GM18498 (cell line): Measurements from ENCODE around the gene CCDC6.
"Not testable (repeated sequence)": the region's sequence is repeated elsewhere in the genome, so short reads cannot be mapped to it uniquely, and the experiment has no call there.

Experiments
- ATAC-seq: cut with Tn5 transposase; IDR thresholded peaks from one replicate; pipeline ENCODE4 v1.9.1; 2021; ENCODE audit warnings: mild to moderate bottlenecking, moderate library complexity; ENCODE audit not compliant: unreplicated experiment

Gene CCDC6

GRCh38 chr10:59771162-59771807 lies 135.1 kb downstream of the CCDC6 start:
- no peak for ATAC-seq

- ATAC-seq, result no peak
Observed at GRCh38 chr10:59770689-59771088, 135.7 kb downstream of the CCDC6 start.

GRCh38 chr10:59762505-59762904 lies 143.9 kb downstream of the CCDC6 start:
- ATAC-seq, result no peak

- ATAC-seq, result no peak
Observed at GRCh38 chr10:59757966-59758365, 148.4 kb downstream of the CCDC6 start.

- ATAC-seq, result no peak
Observed at GRCh38 chr10:59754951-59755350, 151.4 kb downstream of the CCDC6 start.

GRCh38 chr10:59753267-59753666 lies 153.1 kb downstream of the CCDC6 start, which contains the start of gene MRLN:
MRLN (minus strand) TSS chr10:59753455.
- ATAC-seq, result no peak

GRCh38 chr10:59752278-59752940 lies 153.9 kb downstream of the CCDC6 start:
- no peak for ATAC-seq

GRCh38 chr10:59750155-59750945 lies 156.0 kb downstream of the CCDC6 start:
- ATAC-seq, result no peak

GRCh38 chr10:59748834-59749233 lies 157.5 kb downstream of the CCDC6 start:
- no peak for ATAC-seq

GRCh38 chr10:59745163-59745650 lies 161.1 kb downstream of the CCDC6 start:
- no peak for ATAC-seq

GRCh38 chr10:59744762-59745161 lies 161.6 kb downstream of the CCDC6 start:
- not testable (repeated sequence) for ATAC-seq

- ATAC-seq, result not testable (repeated sequence)
Observed at GRCh38 chr10:59744156-59744555, 162.2 kb downstream of the CCDC6 start.

GRCh38 chr10:59741583-59741982 lies 164.8 kb downstream of the CCDC6 start:
- ATAC-seq, result no peak

- no peak for ATAC-seq
Observed at GRCh38 chr10:59741048-59741447, 165.3 kb downstream of the CCDC6 start.
